Activated T-cell treated with anti-CD3 and anti-CD28 coated beads for 1 hour (primary cell): ENCODE data around the gene SLC26A1.
"Not testable (repeated sequence)": the region's sequence is repeated elsewhere in the genome, so short reads cannot be mapped to it uniquely, and the experiment has no call there.

Experiments
- DNase-seq: peaks from one replicate; pipeline ENCODE4 v3.0.0-alpha.2; 2020; ENCODE audit warnings: low read depth

Gene SLC26A1

GRCh38 chr4:952881-953573 is 40.2 kb downstream of the SLC26A1 start:
- DNase-seq, result no peak

GRCh38 chr4:951594-952468 is 41.4 kb downstream of the SLC26A1 start:
- no peak for DNase-seq

- DNase-seq, result no peak
Measured at GRCh38 chr4:951186-951585, 42.0 kb downstream of the SLC26A1 start.

GRCh38 chr4:950136-951020 is 42.8 kb downstream of the SLC26A1 start:
- DNase-seq, result no peak

GRCh38 chr4:949656-950055 is 43.5 kb downstream of the SLC26A1 start:
- DNase-seq, result no peak

GRCh38 chr4:948936-949300 is 44.3 kb downstream of the SLC26A1 start:
- DNase-seq, result no peak

- DNase-seq, result no peak
Measured at GRCh38 chr4:948101-948935, 44.9 kb downstream of the SLC26A1 start.

- no peak for DNase-seq
Measured at GRCh38 chr4:947491-947971, 45.7 kb downstream of the SLC26A1 start.

GRCh38 chr4:946517-947471 is 46.4 kb downstream of the SLC26A1 start:
- no peak for DNase-seq

- DNase-seq, result no peak
Measured at GRCh38 chr4:946103-946450, 47.1 kb downstream of the SLC26A1 start.

- DNase-seq, result no peak
Measured at GRCh38 chr4:945274-946102, 47.7 kb downstream of the SLC26A1 start.

- not testable (repeated sequence) for DNase-seq
Measured at GRCh38 chr4:939508-939907, 53.7 kb downstream of the SLC26A1 start.
